HL-60 (cell line): Measurements from ENCODE around the gene ATP9B.

Experiments used
- GABPA ChIP-seq: IDR thresholded peaks from 2 replicates; pipeline ENCODE4 v1.6.1; 2012; ENCODE audit warnings: low read depth
- POLR2AphosphoS5 ChIP-seq: IDR thresholded peaks from 2 replicates; pipeline ENCODE4 v1.6.1; 2012; ENCODE audit warnings: low read depth
- SPI1 ChIP-seq: IDR thresholded peaks from 2 replicates; pipeline ENCODE4 v1.6.1; 2012; ENCODE audit warnings: low read depth, mild to moderate bottlenecking, borderline replicate concordance
- TF ChIP-seq, protein P1 (sequence below): IDR thresholded peaks from one replicate; pipeline ENCODE4 v1.5.1; 2011; ENCODE audit warnings: low read length, control low read depth, inconsistent platforms; ENCODE audit not compliant: insufficient read depth
- TF ChIP-seq, protein P2 (sequence below): IDR thresholded peaks from 2 replicates; pipeline ENCODE4 v1.6.1; 2012; ENCODE audit warnings: low read depth; ENCODE audit not compliant: insufficient replicate concordance

DNA sequence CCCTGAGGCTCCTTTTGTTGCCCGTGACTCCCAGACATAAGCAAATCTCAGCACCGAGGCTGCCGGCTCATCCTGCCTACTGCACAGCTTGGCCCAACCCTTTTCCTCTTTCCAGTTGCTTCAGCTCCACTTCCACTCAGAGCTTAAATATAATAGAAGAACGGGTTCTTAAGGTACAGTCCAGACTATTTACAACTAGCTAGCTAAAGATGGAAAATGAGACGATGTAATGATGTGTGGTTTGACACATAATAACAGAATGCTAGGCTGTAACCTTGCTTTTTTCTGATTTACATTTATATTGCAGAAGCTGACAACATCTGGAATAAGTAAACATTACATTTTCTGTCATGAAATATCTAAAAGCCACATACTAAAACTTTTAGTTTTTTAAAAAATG is 26.9 kb upstream of the ATP9B start:
- TF ChIP-seq, protein P1, sequence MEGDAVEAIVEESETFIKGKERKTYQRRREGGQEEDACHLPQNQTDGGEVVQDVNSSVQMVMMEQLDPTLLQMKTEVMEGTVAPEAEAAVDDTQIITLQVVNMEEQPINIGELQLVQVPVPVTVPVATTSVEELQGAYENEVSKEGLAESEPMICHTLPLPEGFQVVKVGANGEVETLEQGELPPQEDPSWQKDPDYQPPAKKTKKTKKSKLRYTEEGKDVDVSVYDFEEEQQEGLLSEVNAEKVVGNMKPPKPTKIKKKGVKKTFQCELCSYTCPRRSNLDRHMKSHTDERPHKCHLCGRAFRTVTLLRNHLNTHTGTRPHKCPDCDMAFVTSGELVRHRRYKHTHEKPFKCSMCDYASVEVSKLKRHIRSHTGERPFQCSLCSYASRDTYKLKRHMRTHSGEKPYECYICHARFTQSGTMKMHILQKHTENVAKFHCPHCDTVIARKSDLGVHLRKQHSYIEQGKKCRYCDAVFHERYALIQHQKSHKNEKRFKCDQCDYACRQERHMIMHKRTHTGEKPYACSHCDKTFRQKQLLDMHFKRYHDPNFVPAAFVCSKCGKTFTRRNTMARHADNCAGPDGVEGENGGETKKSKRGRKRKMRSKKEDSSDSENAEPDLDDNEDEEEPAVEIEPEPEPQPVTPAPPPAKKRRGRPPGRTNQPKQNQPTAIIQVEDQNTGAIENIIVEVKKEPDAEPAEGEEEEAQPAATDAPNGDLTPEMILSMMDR = no peak
- TF ChIP-seq POLR2AphosphoS5 = no peak
- no peak for TF ChIP-seq SPI1
- TF ChIP-seq, protein P2, sequence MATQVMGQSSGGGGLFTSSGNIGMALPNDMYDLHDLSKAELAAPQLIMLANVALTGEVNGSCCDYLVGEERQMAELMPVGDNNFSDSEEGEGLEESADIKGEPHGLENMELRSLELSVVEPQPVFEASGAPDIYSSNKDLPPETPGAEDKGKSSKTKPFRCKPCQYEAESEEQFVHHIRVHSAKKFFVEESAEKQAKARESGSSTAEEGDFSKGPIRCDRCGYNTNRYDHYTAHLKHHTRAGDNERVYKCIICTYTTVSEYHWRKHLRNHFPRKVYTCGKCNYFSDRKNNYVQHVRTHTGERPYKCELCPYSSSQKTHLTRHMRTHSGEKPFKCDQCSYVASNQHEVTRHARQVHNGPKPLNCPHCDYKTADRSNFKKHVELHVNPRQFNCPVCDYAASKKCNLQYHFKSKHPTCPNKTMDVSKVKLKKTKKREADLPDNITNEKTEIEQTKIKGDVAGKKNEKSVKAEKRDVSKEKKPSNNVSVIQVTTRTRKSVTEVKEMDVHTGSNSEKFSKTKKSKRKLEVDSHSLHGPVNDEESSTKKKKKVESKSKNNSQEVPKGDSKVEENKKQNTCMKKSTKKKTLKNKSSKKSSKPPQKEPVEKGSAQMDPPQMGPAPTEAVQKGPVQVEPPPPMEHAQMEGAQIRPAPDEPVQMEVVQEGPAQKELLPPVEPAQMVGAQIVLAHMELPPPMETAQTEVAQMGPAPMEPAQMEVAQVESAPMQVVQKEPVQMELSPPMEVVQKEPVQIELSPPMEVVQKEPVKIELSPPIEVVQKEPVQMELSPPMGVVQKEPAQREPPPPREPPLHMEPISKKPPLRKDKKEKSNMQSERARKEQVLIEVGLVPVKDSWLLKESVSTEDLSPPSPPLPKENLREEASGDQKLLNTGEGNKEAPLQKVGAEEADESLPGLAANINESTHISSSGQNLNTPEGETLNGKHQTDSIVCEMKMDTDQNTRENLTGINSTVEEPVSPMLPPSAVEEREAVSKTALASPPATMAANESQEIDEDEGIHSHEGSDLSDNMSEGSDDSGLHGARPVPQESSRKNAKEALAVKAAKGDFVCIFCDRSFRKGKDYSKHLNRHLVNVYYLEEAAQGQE = no peak
- no peak for TF ChIP-seq GABPA
